Measurements from ENCODE around the gene MFNG.

DNA sequence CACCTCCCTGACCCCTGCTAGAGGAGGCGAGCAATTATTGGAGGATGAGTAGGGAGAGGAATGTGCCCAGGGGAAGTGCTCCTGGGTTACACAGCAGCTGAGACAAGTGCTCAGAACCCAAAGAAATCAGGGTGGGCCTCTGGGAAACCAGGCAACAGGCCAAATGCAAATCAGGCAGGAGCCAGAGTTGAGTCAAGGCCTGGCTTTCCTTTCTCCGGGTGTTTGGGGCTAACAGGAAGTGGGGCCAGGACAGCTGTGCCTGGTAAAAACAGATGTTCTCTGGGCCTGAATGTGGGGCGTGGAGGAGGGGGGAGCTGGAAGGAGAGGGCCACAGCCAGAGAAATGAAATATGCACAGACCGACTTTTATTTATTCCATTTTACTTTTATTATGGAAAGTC is 22.0 kb downstream of the MFNG start:
- TF ChIP-seq, protein P1, sequence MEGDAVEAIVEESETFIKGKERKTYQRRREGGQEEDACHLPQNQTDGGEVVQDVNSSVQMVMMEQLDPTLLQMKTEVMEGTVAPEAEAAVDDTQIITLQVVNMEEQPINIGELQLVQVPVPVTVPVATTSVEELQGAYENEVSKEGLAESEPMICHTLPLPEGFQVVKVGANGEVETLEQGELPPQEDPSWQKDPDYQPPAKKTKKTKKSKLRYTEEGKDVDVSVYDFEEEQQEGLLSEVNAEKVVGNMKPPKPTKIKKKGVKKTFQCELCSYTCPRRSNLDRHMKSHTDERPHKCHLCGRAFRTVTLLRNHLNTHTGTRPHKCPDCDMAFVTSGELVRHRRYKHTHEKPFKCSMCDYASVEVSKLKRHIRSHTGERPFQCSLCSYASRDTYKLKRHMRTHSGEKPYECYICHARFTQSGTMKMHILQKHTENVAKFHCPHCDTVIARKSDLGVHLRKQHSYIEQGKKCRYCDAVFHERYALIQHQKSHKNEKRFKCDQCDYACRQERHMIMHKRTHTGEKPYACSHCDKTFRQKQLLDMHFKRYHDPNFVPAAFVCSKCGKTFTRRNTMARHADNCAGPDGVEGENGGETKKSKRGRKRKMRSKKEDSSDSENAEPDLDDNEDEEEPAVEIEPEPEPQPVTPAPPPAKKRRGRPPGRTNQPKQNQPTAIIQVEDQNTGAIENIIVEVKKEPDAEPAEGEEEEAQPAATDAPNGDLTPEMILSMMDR (IDR thresholded peaks at IDR 0.05), result no peak
- TF ChIP-seq POLR2A (IDR thresholded peaks at IDR 0.05), result no peak
